ENCODE results near the gene PKD1L1. TPM values are rescaled to one million over a fixed set of nuclear protein-coding genes. Genes with fewer than 3 reads are reported as not detected.

Gene PKD1L1, protein sequence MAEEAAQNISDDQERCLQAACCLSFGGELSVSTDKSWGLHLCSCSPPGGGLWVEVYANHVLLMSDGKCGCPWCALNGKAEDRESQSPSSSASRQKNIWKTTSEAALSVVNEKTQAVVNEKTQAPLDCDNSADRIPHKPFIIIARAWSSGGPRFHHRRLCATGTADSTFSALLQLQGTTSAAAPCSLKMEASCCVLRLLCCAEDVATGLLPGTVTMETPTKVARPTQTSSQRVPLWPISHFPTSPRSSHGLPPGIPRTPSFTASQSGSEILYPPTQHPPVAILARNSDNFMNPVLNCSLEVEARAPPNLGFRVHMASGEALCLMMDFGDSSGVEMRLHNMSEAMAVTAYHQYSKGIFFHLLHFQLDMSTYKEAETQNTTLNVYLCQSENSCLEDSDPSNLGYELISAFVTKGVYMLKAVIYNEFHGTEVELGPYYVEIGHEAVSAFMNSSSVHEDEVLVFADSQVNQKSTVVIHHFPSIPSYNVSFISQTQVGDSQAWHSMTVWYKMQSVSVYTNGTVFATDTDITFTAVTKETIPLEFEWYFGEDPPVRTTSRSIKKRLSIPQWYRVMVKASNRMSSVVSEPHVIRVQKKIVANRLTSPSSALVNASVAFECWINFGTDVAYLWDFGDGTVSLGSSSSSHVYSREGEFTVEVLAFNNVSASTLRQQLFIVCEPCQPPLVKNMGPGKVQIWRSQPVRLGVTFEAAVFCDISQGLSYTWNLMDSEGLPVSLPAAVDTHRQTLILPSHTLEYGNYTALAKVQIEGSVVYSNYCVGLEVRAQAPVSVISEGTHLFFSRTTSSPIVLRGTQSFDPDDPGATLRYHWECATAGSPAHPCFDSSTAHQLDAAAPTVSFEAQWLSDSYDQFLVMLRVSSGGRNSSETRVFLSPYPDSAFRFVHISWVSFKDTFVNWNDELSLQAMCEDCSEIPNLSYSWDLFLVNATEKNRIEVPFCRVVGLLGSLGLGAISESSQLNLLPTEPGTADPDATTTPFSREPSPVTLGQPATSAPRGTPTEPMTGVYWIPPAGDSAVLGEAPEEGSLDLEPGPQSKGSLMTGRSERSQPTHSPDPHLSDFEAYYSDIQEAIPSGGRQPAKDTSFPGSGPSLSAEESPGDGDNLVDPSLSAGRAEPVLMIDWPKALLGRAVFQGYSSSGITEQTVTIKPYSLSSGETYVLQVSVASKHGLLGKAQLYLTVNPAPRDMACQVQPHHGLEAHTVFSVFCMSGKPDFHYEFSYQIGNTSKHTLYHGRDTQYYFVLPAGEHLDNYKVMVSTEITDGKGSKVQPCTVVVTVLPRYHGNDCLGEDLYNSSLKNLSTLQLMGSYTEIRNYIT (N-terminal part only)
- total RNA-seq (1 to 10 TPM; 4.0 to 4.8 TPM), polyA plus RNA-seq (ENCODE audit: insufficient read depth, low read depth, low replicate concordance) (4.2 TPM)
- long read RNA-seq, donor 1, result 0 reads
- long read RNA-seq, donor 2, result 0 reads

GRCh38 chr7:47948141-47948790, at the start of gene PKD1L1:
PKD1L1 (minus strand) TSS chr7:47948466; CDS start chr7:47948440, 26 bp downstream.
- Histone ChIP-seq H3K27me3 (no peaks in the 10 kb centered on the region), H3K4me1 (peaks cover 20% of the 10 kb centered on the region), H3K27ac (no peak within 1 kb of the TSS), H3K36me3 (ENCODE audit: low read depth, missing control alignments) (no peaks in the 10 kb centered on the region), H3K9me3 (no peaks in the 10 kb centered on the region), H3K4me3 (no peak within 1 kb of the TSS)
- TF ChIP-seq POLR2A (IDR thresholded peaks at IDR 0.05) (no peak), CTCF (IDR thresholded peaks at IDR 0.05) (no peak)
- 82 to 88% methylated on average over 7 of the region's 7 CpGs for WGBS, 2 donors
- DNase-seq, result no peak
- intact Hi-C loops (cut with DNase I; ENCODE audit: low total_unique reads), result loop anchor here (10.0 kb wide), 1 partner anchor 157 kb away; no protein-coding TSS in a partner anchor

DNA sequence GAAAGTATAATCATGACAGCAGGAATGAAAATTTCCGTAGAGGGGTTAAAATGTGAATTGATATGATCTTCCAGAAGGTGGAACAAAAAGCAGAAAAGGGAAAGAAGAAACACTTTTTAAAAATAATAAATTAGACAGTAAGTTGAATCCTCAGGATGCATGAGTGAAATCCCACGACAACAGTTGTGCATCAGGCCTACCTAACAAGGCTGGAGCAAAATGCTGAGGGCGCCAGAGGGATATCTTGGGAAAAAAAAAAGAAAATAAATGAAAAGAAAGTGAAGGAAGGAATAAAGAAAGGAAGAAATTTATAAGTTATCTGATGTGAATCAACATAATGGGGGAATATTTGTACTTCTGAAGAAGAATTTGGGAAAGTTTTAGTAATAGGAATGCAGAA, 44.2 kb upstream of the PKD1L1 start:
- WGBS, 2 donors, result 62 to 76% methylated on average over 3 of the region's 3 CpGs
- Histone ChIP-seq H3K9me3 (no peaks in the 10 kb centered on the region), H3K27me3 (no peaks in the 10 kb centered on the region), H3K4me3 (no peak overlapping the region), H3K4me1 (no peaks in the 10 kb centered on the region), H3K36me3 (ENCODE audit: low read depth, missing control alignments) (no peaks in the 10 kb centered on the region), H3K27ac (peak overlapping the region; percentile 50 to 65)
- TF ChIP-seq POLR2A (IDR thresholded peaks at IDR 0.05) (no peak), CTCF (IDR thresholded peaks at IDR 0.05) (no peak)
- no peak for DNase-seq
- intact Hi-C loops (cut with DNase I; ENCODE audit: low total_unique reads), result no loop called here

DNA sequence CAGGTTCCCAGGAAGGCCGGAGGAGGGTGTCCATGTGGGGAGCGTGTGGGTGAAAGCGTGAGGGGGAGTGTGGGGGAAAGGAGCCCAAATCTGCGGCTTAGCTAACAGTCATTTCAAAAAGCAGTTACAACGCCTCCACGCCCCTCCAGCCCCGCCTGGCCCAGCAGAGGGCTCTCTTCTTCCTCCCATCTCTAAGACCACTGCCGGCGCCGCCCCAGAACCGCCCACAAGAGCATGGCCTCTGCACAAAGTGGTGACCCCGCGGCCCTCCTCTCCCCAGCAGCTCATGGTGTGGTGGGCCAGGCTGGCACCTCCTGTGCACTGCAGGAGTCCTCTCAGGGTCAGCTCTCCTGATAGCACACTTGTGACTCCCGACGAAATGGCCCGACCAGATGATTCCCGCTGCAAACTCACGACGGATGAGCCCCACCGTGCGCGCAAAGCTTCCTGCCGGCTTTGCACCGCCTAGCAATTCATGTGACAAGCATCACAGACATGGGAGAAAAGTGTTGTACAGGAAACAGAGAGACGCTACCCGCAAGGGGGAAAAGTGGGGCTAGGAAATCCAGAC, 43.6 kb upstream of the PKD1L1 start:
- intact Hi-C loops (cut with DNase I; ENCODE audit: low total_unique reads), result no loop called here
- H3K9me3 ChIP-seq, result no peaks in the 10 kb centered on the region
- no peaks in the 10 kb centered on the region for H3K36me3 ChIP-seq (ENCODE audit: low read depth, missing control alignments)
- peak overlapping the region; percentile 42 to 68 for H3K4me3 ChIP-seq
- WGBS, 2 donors, result 6 to 7% methylated on average over 26 of the region's 26 CpGs
- peak; percentile 93 for DNase-seq
- no peaks in the 10 kb centered on the region for H3K27me3 ChIP-seq
- H3K27ac ChIP-seq, result peak overlapping the region; percentile 50 to 65
- no peaks in the 10 kb centered on the region for H3K4me1 ChIP-seq
- no peak for TF ChIP-seq POLR2A (IDR thresholded peaks at IDR 0.05)
- peak; percentile 9 to 44 (median 35) for TF ChIP-seq CTCF (IDR thresholded peaks at IDR 0.05)

DNA sequence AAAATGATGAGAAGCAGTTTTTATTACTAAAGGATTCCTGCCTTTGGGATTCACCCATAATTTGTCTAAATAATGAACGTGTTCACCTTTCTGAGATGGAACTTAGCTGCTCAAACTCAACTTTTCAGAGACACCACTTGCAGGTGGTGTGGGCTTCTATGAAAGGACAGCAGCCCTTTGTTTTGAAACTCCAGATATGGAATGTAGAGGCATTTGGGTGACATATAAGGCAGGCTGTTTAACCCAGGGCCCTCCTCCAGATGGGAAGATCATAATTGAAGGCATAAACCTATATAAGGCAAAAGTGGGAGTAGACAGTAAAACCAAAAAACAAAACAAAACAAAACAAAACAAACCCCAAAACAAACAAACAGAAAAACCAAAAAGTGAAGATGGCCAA, 43.0 kb upstream of the PKD1L1 start:
- H3K36me3 ChIP-seq (ENCODE audit: low read depth, missing control alignments), result no peaks in the 10 kb centered on the region
- H3K4me3 ChIP-seq, result peak overlapping the region; percentile 42 to 68
- H3K9me3 ChIP-seq, result no peaks in the 10 kb centered on the region
- intact Hi-C loops (cut with DNase I; ENCODE audit: low total_unique reads), result no loop called here
- H3K27ac ChIP-seq, result peak overlapping the region; percentile 50 to 65
- no peak for DNase-seq
- H3K4me1 ChIP-seq, result no peaks in the 10 kb centered on the region
- no peak for TF ChIP-seq CTCF (IDR thresholded peaks at IDR 0.05)
- no peak for TF ChIP-seq POLR2A (IDR thresholded peaks at IDR 0.05)
- 51 to 53% methylated on average over 1 of the region's 1 CpG for WGBS, 2 donors
- H3K27me3 ChIP-seq, result no peaks in the 10 kb centered on the region
